GM23248 (cell line): ENCODE data around the gene PHC2. TPM values are rescaled to one million over a fixed set of nuclear protein-coding genes. Genes with fewer than 3 reads are reported as not detected.

ENCODE experiments used
- DNase-seq: peaks from one replicate; pipeline ENCODE4 v3.0.0-alpha.2; 2015
- H2AFZ ChIP-seq: fragments of 200-600 bp; sonication (generic); 2 replicates; pipeline ENCODE4 v1.6.1; 2016; ENCODE audit warnings: antibody characterized with exemption
- H3F3A ChIP-seq: fragments of 200-600 bp; sonication (generic); 2 replicates; pipeline ENCODE4 v1.6.1; 2016; ENCODE audit warnings: mild to moderate bottlenecking, antibody characterized with exemption, mixed run types; ENCODE audit not compliant: insufficient read depth
- H3K27ac ChIP-seq: fragments of 200-600 bp; sonication (generic); 2 replicates; pipeline ENCODE4 v1.5.1; 2016; ENCODE audit warnings: mild to moderate bottlenecking
- H3K27me3 ChIP-seq: fragments of 200-600 bp; sonication (generic); replicated peaks from 2 replicates; pipeline ENCODE4 v1.6.1; 2016; ENCODE audit warnings: mild to moderate bottlenecking; ENCODE audit not compliant: insufficient read depth
- H3K36me3 ChIP-seq: fragments of 200-600 bp; sonication (generic); 2 replicates; pipeline ENCODE4 v1.6.1; 2016; ENCODE audit warnings: low read depth, mild to moderate bottlenecking
- H3K4me1 ChIP-seq: fragments of 200-600 bp; sonication (generic); 2 replicates; pipeline ENCODE4 v1.6.1; 2016; ENCODE audit warnings: mild to moderate bottlenecking; ENCODE audit not compliant: insufficient read depth
- H3K4me2 ChIP-seq: fragments of 200-600 bp; sonication (generic); one replicate; pipeline ENCODE4 v1.6.1; 2016; ENCODE audit warnings: mild to moderate bottlenecking; ENCODE audit not compliant: unreplicated experiment
- H3K4me3 ChIP-seq: fragments of 200-600 bp; sonication (generic); 2 replicates; pipeline ENCODE4 v1.5.1; 2016; ENCODE audit warnings: mild to moderate bottlenecking
- H3K79me2 ChIP-seq: fragments of 200-600 bp; sonication (generic); 2 replicates; pipeline ENCODE4 v1.6.1; 2016; ENCODE audit warnings: mild to moderate bottlenecking; ENCODE audit not compliant: insufficient read depth
- H3K9ac ChIP-seq: fragments of 200-600 bp; sonication (generic); 2 replicates; pipeline ENCODE4 v1.6.1; 2016; ENCODE audit warnings: mild to moderate bottlenecking
- H3K9me2 ChIP-seq: fragments of 200-600 bp; sonication (generic); 2 replicates; pipeline ENCODE4 v1.6.1; 2016; ENCODE audit warnings: mixed run types, mild to moderate bottlenecking, moderate library complexity; ENCODE audit not compliant: insufficient read depth
- H3K9me3 ChIP-seq: fragments of 200-600 bp; sonication (generic); one replicate; pipeline ENCODE4 v1.6.1; 2017; ENCODE audit warnings: low read depth
- H4K20me1 ChIP-seq: fragments of 200-600 bp; sonication (generic); 2 replicates; pipeline ENCODE4 v1.6.0; 2016; ENCODE audit not compliant: insufficient read depth
- EZH2 ChIP-seq: fragments of 200-600 bp; sonication (generic); IDR thresholded peaks from 2 replicates; pipeline ENCODE4 v1.6.1; 2018; ENCODE audit warnings: antibody characterized with exemption, mild to moderate bottlenecking; ENCODE audit not compliant: insufficient read depth, poor library complexity, severe bottlenecking
- EZH2phosphoT487 ChIP-seq: fragments of 200-600 bp; sonication (generic); IDR thresholded peaks from 2 replicates; pipeline ENCODE4 v1.6.1; 2018; ENCODE audit warnings: antibody characterized with exemption, moderate library complexity, mild to moderate bottlenecking, low read depth; ENCODE audit not compliant: insufficient read depth
- WGBS, 2 experiments: methylation state at CpG; one replicate each; pipeline ENCODE4 v1.1.6; 2015 to 2017; ENCODE audit warnings: low lambda C conversion rate in 2 of 2, low coverage in 1 of 2; ENCODE audit errors: missing lambda C conversion rate in 2 of 2; 5-methylcytosine and 5-hydroxymethylcytosine counted together
- in situ Hi-C: fragments of 300-500 bp; cut with MboI; formaldehyde crosslinking; loops from 2 replicates; pipeline ENCODE4 v1.15.0; 2020
- polyA plus RNA-seq: library from polyadenylated mRNA; unstranded; fragments of >200 nt; fragmentation: Nextera tagmentation; extraction: Ambion mirVana; gene quantifications from 2 replicates; pipeline ENCODE4 v1.2.1, GENCODE V29; 2016
- total RNA-seq: library from RNA; depleted of rRNA; stranded (reverse); fragments of >200 nt; shearing (Covaris generic); gene quantifications from 2 replicates; pipeline ENCODE4 v1.2.3, GENCODE V29; 2014

The PHC2 gene
- total and polyA plus RNA-seq, 2 experiments from 2014 or later: 15.1 to 74.7 TPM

DNA sequence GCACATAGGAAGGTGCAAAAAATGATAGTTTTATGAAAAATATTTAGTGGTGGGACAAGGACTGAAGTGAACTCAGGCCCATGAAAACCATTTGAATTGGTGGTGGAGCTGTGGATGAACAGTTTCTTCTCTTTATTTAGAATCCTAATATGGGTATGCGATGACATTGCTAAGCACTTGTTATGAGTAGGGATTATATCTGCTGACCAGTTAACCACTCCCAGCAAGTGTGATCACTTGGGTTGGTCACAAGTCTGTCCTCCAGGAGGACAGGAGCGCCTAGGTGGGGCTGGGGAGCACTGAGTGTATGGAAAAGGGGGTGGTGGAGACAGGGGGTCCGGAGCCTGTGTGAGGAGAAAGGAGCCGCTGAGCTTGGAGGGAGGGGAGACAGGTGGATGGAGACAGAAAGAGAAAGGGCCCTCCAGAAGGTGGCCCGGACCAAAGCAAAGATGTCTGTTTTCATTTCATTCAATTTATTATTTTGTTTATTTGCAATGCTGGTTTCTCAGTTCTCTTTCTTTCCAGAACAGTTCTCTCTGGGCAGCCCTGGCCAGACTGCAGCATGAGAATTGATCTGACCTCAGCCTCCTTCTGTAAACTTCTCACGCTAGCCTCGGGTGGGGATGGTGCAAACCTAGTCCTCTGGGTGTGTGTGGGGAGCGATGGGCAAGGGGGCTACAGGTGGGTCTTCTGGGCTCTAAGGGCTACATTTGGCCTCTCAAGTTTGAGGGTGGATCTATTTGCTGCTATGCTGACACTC, 31.7 kb upstream of the PHC2 start:
- H3K36me3 ChIP-seq: no peaks in the 10 kb centered on the region
- in situ Hi-C loops: loop anchor here (25.0 kb wide), 1 partner anchor 175 kb away; no protein-coding TSS in a partner anchor
- H3K4me2 ChIP-seq: no peak overlapping the region
- peaks cover 11% of the 10 kb centered on the region for H3F3A ChIP-seq
- WGBS, 2 experiments: 93 to 97% methylated on average over 8 of the region's 8 CpGs
- no peak overlapping the region for H3K9ac ChIP-seq
- H3K9me2 ChIP-seq: no peaks in the 10 kb centered on the region
- H3K27me3 ChIP-seq: no peaks in the 10 kb centered on the region
- H3K9me3 ChIP-seq: no peaks in the 10 kb centered on the region
- H2AFZ ChIP-seq: no peak overlapping the region
- DNase-seq: no peak
- H3K27ac ChIP-seq: no peak overlapping the region
- H4K20me1 ChIP-seq: no peaks in the 10 kb centered on the region
- no peak overlapping the region for H3K4me3 ChIP-seq
- TF ChIP-seq EZH2phosphoT487 (no peak), EZH2 (no peak)
- H3K79me2 ChIP-seq: no peaks in the 10 kb centered on the region
- peaks cover 25% of the 10 kb centered on the region for H3K4me1 ChIP-seq

DNA sequence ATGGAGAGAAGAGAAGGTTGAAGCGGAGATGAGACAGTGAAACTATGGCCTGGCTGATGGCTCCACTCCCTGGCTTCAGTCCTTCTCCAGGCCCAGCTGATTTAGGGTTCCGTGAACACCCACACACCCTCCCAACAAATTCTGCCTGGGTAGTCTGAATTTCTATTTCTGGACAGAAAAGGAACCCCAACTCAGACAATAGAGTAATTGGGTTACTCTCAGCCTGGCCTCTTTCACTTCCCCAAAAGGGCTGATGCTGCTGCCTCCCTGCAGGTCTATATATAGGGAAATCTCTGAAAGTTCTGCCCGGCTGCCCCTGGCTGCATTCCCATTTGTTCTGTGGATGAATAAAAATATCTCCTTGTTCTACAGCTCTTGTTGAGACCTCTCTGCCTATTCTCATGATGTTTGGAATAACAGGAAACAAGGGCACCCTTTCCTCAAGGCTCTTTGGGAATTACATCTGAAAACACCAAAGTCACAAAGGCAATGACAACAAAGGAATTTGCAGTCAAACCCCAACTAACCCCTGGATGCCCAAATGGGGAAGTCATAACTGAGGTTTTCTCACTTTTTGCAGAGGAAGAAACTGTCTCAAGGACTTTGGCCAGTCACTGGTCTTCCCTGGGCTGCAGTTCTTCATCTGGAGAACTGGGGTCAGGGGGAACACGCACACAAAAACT, 30.2 kb upstream of the PHC2 start:
- H3K4me1 ChIP-seq: peaks cover 26% of the 10 kb centered on the region
- no peak overlapping the region for H3K27ac ChIP-seq
- no peak overlapping the region for H2AFZ ChIP-seq
- in situ Hi-C loops: loop anchor here (25.0 kb wide), 1 partner anchor 174 kb away; no protein-coding TSS in a partner anchor
- TF ChIP-seq EZH2 (no peak), EZH2phosphoT487 (no peak)
- H3K9ac ChIP-seq: no peak overlapping the region
- H3K4me3 ChIP-seq: no peak overlapping the region
- no peak overlapping the region for H3K4me2 ChIP-seq
- H3K9me3 ChIP-seq: no peaks in the 10 kb centered on the region
- no peak for DNase-seq
- WGBS, 2 experiments: 85 to 88% methylated on average over 3 to 4 of the region's 4 CpGs
- H3K27me3 ChIP-seq: no peaks in the 10 kb centered on the region
- no peaks in the 10 kb centered on the region for H3K36me3 ChIP-seq
- peaks cover 11% of the 10 kb centered on the region for H3F3A ChIP-seq
- no peaks in the 10 kb centered on the region for H3K79me2 ChIP-seq
- no peaks in the 10 kb centered on the region for H3K9me2 ChIP-seq
- no peaks in the 10 kb centered on the region for H4K20me1 ChIP-seq

DNA sequence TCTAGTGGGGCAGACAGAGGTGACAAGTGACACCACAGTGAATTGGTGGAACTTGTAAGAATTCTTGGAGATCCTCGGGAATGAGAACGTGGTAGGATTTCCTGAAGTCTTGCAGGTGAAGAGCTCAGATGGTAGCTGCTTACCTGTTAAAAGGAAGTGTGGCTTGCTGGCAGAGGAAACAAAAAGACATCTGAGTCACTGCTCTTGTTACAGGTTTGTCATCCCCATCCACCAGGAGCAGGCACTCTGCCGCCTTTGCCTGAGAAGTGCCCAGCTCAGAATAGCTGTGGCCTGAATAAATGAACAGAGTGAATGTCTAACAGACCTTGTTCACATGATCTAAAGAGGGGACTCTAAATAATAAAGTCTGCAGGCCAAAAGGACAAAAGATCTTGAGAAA, 29.2 kb upstream of the PHC2 start:
- Histone ChIP-seq H2AFZ (no peak overlapping the region), H3K4me3 (no peak overlapping the region), H3K36me3 (no peaks in the 10 kb centered on the region), H3K9me2 (no peaks in the 10 kb centered on the region), H3K4me2 (peak overlapping the region; percentile 2), H3K9me3 (no peaks in the 10 kb centered on the region), H3K9ac (0 out of 2 replicates have a peak overlapping the region, but pooled peaks have one; percentile 14), H3K27ac (peak overlapping the region; percentile 73), H3K4me1 (peaks cover 28% of the 10 kb centered on the region), H3F3A (peaks cover 11% of the 10 kb centered on the region), H3K27me3 (no peaks in the 10 kb centered on the region), H4K20me1 (no peaks in the 10 kb centered on the region), H3K79me2 (no peaks in the 10 kb centered on the region)
- TF ChIP-seq EZH2phosphoT487 (no peak), EZH2 (no peak)
- WGBS, 2 experiments: 88 to 95% methylated on average over 3 of the region's 3 CpGs
- peak; percentile 25 for DNase-seq
- in situ Hi-C loops: loop anchor here (25.0 kb wide), 1 partner anchor 173 kb away; no protein-coding TSS in a partner anchor

DNA sequence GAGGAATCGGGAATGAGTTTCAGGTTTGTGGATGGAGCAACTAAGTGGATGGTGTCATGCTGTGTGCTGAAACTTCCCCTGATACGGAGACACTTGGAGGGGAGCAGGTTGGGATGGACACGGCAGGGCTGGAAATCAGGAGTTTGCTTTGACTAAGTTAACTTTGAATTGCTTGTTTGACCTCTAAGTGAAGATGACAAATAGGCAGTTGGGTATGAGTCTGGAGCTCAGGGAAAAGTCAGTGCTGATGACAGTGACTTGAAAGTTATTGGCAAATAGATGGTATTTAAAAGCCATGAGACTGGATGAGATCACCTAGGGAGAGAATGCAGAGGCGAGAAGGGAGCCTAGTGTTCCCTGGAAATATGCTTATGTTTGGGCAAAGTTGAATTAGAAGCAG, 28.8 kb upstream of the PHC2 start:
- peak overlapping the region; percentile 38; the same call in 1 of the 2 replicates for H3K9ac ChIP-seq
- H3K9me3 ChIP-seq: no peaks in the 10 kb centered on the region
- WGBS, 2 experiments: 13 to 20% methylated on average over 4 of the region's 4 CpGs
- H3K4me2 ChIP-seq: peak overlapping the region; percentile 2
- H3F3A ChIP-seq: peaks cover 11% of the 10 kb centered on the region
- in situ Hi-C loops: loop anchor here (25.0 kb wide), 1 partner anchor 172 kb away; no protein-coding TSS in a partner anchor
- peaks cover 28% of the 10 kb centered on the region for H3K4me1 ChIP-seq
- H3K9me2 ChIP-seq: no peaks in the 10 kb centered on the region
- no peaks in the 10 kb centered on the region for H3K79me2 ChIP-seq
- no peaks in the 10 kb centered on the region for H4K20me1 ChIP-seq
- peak overlapping the region; percentile 73 for H3K27ac ChIP-seq
- DNase-seq: peak; percentile 92
- H3K36me3 ChIP-seq: no peaks in the 10 kb centered on the region
- H2AFZ ChIP-seq: no peak overlapping the region
- TF ChIP-seq EZH2 (no peak), EZH2phosphoT487 (no peak)
- no peaks in the 10 kb centered on the region for H3K27me3 ChIP-seq
- no peak overlapping the region for H3K4me3 ChIP-seq
